Sigmoid colon (tissue), 3 donors: ENCODE results near the gene TRPM1.

Experiments
- POLR2A ChIP-seq, 2 donors: fragments of 450-650 bp; IDR thresholded peaks; one replicate each; pipeline ENCODE4 v1.6.1; 2016; ENCODE audit warnings: antibody characterized with exemption in 2 of 2, mild to moderate bottlenecking in 2 of 2, moderate library complexity in 2 of 2
- TF ChIP-seq, protein P1 (sequence below), 4 experiments: fragments of 450-650 bp in 3 of 4; fragments of 200-600 bp in 1 of 4; IDR thresholded peaks; one replicate each; pipeline ENCODE4 v1.5.1; 2016 to 2019; ENCODE audit warnings: antibody characterized with exemption in 4 of 4, mild to moderate bottlenecking in 3 of 4, moderate library complexity in 2 of 4

DNA sequence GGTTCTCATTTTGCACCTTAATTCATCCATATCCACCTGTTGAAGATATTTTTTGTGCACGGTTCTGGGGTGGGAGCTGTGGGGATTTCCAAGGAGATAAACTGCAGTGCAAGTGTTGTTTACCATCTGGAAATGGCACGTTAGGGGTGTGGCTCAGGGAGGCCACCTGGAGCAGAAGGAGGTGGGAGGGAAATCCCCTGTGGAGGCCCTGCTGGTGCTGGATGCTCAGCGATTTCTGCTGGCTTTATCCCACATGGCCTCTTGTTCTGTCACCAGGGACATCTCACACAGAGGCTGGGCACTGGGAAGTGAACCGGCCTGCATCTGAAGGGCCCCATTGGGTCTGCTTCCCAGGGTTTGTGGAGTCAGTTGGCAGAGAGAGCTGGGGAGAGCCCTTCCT is 24.3 kb downstream of the TRPM1 start:
- TF ChIP-seq, protein P1, sequence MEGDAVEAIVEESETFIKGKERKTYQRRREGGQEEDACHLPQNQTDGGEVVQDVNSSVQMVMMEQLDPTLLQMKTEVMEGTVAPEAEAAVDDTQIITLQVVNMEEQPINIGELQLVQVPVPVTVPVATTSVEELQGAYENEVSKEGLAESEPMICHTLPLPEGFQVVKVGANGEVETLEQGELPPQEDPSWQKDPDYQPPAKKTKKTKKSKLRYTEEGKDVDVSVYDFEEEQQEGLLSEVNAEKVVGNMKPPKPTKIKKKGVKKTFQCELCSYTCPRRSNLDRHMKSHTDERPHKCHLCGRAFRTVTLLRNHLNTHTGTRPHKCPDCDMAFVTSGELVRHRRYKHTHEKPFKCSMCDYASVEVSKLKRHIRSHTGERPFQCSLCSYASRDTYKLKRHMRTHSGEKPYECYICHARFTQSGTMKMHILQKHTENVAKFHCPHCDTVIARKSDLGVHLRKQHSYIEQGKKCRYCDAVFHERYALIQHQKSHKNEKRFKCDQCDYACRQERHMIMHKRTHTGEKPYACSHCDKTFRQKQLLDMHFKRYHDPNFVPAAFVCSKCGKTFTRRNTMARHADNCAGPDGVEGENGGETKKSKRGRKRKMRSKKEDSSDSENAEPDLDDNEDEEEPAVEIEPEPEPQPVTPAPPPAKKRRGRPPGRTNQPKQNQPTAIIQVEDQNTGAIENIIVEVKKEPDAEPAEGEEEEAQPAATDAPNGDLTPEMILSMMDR (IDR thresholded peaks at IDR 0.05): no peak
- TF ChIP-seq POLR2A (IDR thresholded peaks at IDR 0.05): no peak
